Measurements from ENCODE around the gene S100A11. TPM values are rescaled to one million over a fixed set of nuclear protein-coding genes. Genes with fewer than 3 reads are reported as not detected.
A peak's percentile ranks its signal among the peaks of the same experiment; 100 is the strongest.

Gene S100A11
- total RNA-seq, 1 experiment from 2014 or later = 302 TPM

- peaks cover 19% of the 10 kb centered on the region for H3K79me2 ChIP-seq (ENCODE audit: insufficient read depth, low read length)
- H2AFZ ChIP-seq (ENCODE audit: low read length) = no peak overlapping the region
- H4K5ac ChIP-seq (ENCODE audit: insufficient read length, low read depth, low read length) = peak overlapping the region; percentile 19
- DNase-seq = peak; percentile 66
- no peak overlapping the region for H2BK15ac ChIP-seq (ENCODE audit: low read depth, low read length)
- H4K8ac ChIP-seq (replicated peaks; ENCODE audit: insufficient read length, low read depth, low read length) = no peak overlapping the region
- no peak overlapping the region for H2BK5ac ChIP-seq (ENCODE audit: insufficient read length, low read length)
- H3K56ac ChIP-seq (ENCODE audit: insufficient read length, low read depth, low read length) = no peak overlapping the region
- peak overlapping the region; percentile 89 for H3K4me2 ChIP-seq (ENCODE audit: insufficient read depth, insufficient read length, low read length)
- Mint-ChIP-seq H3K36me3 (ENCODE audit: insufficient read depth in 1 of 3, low read depth in 3 of 3) (no peaks in the 10 kb centered on the region), H3K9me3 (no peaks in the 10 kb centered on the region), H3K4me3 (peak overlapping the region; percentile 88 to 95), H3K27me3 (ENCODE audit: low read depth) (peaks cover 8% of the 10 kb centered on the region), H3K27ac (peak overlapping the region in 1 of 3 experiments; percentile 93; a peak in 2 of 7 replicates), H3K4me1 (peaks cover 37 to 51% of the 10 kb centered on the region in 2 experiments)
- peak overlapping the region; percentile 80 for H3K14ac ChIP-seq (ENCODE audit: insufficient read depth, low read length)
- H3K79me1 ChIP-seq (ENCODE audit: insufficient read depth, low read depth, low read length, poor library complexity, severe bottlenecking) = no peaks in the 10 kb centered on the region
- peak overlapping the region; percentile 53 for H3K18ac ChIP-seq (ENCODE audit: insufficient read length, low read depth, low read length)
- H3K23me2 ChIP-seq (ENCODE audit: insufficient read length, low read depth, low read length, poor library complexity, severe bottlenecking) = peaks cover 21% of the 10 kb centered on the region
- H4K91ac ChIP-seq (ENCODE audit: insufficient read length, low read depth, low read length) = peak overlapping the region; percentile 19
- H3K4ac ChIP-seq (ENCODE audit: low read depth, low read length) = no peak overlapping the region
- H4K20me1 ChIP-seq (ENCODE audit: control insufficient read depth, insufficient read depth, insufficient read length) = no peaks in the 10 kb centered on the region
- no peak overlapping the region for H3K23ac ChIP-seq (ENCODE audit: insufficient read length, low read depth, low read length)
- H3K9ac ChIP-seq (ENCODE audit: extremely low read depth, insufficient read length, low read length) = peak overlapping the region; percentile 77
- H3K9me3 ChIP-seq (ENCODE audit: control insufficient read depth, low read depth, low read length) = no peaks in the 10 kb centered on the region
- peak overlapping the region; percentile 18 for H3K27ac ChIP-seq (ENCODE audit: insufficient read length, low read depth, low read length)
- no peaks in the 10 kb centered on the region for H3K27me3 ChIP-seq (ENCODE audit: insufficient read depth, low read length)
- TF ChIP-seq, protein P1, sequence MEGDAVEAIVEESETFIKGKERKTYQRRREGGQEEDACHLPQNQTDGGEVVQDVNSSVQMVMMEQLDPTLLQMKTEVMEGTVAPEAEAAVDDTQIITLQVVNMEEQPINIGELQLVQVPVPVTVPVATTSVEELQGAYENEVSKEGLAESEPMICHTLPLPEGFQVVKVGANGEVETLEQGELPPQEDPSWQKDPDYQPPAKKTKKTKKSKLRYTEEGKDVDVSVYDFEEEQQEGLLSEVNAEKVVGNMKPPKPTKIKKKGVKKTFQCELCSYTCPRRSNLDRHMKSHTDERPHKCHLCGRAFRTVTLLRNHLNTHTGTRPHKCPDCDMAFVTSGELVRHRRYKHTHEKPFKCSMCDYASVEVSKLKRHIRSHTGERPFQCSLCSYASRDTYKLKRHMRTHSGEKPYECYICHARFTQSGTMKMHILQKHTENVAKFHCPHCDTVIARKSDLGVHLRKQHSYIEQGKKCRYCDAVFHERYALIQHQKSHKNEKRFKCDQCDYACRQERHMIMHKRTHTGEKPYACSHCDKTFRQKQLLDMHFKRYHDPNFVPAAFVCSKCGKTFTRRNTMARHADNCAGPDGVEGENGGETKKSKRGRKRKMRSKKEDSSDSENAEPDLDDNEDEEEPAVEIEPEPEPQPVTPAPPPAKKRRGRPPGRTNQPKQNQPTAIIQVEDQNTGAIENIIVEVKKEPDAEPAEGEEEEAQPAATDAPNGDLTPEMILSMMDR (conservative IDR thresholded peaks at IDR 0.05) = no peak
- no CpG with 5 or more reads among the region's 50 CpGs for WGBS (ENCODE audit: extremely low coverage, insufficient read length, low lambda C conversion rate)
- no peak overlapping the region for H2BK20ac ChIP-seq (ENCODE audit: low read depth, low read length, poor library complexity, severe bottlenecking)
- no peak overlapping the region for H2BK12ac ChIP-seq (ENCODE audit: insufficient read length, low read depth, low read length)
- peaks cover 14% of the 10 kb centered on the region; the same call in 1 of the 2 replicates for H3K4me1 ChIP-seq (ENCODE audit: insufficient read depth, low read length)
- H2BK120ac ChIP-seq (ENCODE audit: low read depth, low read length, poor library complexity, severe bottlenecking) = no peak overlapping the region
- H2AK5ac ChIP-seq (ENCODE audit: insufficient read length, low read length) = no peak overlapping the region
- no peak overlapping the region for H3T11ph ChIP-seq (ENCODE audit: low read length)
These were observed 43.6 kb downstream of the S100A11 start for GRCh38 chr1:151993084-151993733.
